GM21529 (cell line): ENCODE results near the gene PDK4.

Experiments used
- ATAC-seq: cut with Tn5 transposase; IDR thresholded peaks from one replicate; pipeline ENCODE4 v1.9.1; 2021; ENCODE audit not compliant: unreplicated experiment

Gene PDK4

DNA sequence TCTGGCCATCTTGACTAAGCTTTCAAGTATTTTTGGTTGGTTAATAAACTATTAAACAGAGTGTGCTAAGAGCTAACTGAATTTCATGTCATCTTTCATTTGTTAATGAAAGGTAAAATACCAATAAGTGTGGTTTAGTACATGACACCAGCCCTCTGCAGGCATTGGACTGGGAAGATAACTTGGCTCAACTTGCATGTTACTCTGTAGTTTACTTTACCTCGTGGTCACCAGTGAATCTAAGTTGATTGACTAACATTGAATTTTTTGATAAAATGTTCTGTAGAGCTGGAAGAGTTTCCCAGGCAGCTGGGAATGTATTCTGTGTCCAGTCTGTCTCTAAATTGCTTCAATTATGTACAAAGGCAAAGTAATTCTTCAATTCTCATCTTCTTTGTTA, 60.7 kb downstream of the PDK4 start:
- no peak for ATAC-seq

DNA sequence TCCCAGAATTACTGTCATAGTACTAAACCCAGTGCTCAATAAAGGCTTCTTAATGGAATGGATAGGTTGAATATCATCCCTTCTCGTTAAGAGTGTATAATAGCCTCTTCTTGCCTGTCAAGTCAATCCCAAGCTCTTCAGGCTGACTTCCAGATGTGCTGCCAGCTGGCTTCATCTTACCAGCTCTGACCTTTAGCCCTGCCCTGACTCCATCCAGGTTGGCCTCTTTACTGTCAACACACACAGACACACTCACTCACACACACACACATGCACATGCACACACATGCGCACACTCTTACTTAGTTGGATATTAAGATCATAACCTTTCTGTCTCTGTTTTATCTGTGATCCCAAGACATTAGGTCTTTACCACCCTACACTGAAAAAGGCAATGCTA, 61.5 kb downstream of the PDK4 start:
- no peak for ATAC-seq
